ENCODE results near the gene SIK2.

DNA sequence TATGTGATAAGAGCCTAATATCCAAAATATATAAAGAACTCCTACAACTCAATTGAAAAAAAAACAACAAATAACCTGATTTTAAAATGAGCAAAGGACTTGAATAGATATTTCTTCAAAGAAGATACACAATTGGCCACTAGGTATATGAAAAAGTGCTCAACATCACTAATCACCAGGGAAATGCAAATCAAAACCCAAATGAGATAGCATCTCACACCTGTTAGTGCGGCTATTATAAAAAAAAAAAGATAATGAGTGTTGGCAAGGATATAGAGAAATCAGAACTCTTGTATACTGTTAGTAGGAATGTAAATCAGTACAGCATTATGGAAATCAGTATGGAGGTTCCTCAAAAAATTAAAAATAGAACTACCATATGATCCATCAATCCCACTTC lies 5.9 kb upstream of the SIK2 start:
- no peak for TF ChIP-seq GLIS3 (CRISPR knock-in tag; IDR thresholded peaks at IDR 0.05)
- no peak for TF ChIP-seq ISL1 (CRISPR knock-in tag; IDR thresholded peaks at IDR 0.05)
- no peak for TF ChIP-seq ZNF8 (CRISPR knock-in tag; IDR thresholded peaks at IDR 0.05)
- no peak for TF ChIP-seq ZNF70 (CRISPR knock-in tag; IDR thresholded peaks at IDR 0.05)
- TF ChIP-seq RARB (CRISPR knock-in tag; IDR thresholded peaks at IDR 0.05): no peak
- TF ChIP-seq, protein P1, sequence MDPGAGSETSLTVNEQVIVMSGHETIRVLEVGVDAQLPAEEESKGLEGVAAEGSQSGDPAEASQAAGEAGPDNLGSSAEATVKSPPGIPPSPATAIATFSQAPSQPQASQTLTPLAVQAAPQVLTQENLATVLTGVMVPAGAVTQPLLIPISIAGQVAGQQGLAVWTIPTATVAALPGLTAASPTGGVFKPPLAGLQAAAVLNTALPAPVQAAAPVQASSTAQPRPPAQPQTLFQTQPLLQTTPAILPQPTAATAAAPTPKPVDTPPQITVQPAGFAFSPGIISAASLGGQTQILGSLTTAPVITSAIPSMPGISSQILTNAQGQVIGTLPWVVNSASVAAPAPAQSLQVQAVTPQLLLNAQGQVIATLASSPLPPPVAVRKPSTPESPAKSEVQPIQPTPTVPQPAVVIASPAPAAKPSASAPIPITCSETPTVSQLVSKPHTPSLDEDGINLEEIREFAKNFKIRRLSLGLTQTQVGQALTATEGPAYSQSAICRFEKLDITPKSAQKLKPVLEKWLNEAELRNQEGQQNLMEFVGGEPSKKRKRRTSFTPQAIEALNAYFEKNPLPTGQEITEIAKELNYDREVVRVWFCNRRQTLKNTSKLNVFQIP (CRISPR knock-in tag; IDR thresholded peaks at IDR 0.05; ENCODE audit: borderline replicate concordance, low read depth): no peak
- TF ChIP-seq OSR1 (CRISPR knock-in tag; IDR thresholded peaks at IDR 0.05): no peak
